Measurements from ENCODE around the gene SMPDL3A.

Gene SMPDL3A

DNA sequence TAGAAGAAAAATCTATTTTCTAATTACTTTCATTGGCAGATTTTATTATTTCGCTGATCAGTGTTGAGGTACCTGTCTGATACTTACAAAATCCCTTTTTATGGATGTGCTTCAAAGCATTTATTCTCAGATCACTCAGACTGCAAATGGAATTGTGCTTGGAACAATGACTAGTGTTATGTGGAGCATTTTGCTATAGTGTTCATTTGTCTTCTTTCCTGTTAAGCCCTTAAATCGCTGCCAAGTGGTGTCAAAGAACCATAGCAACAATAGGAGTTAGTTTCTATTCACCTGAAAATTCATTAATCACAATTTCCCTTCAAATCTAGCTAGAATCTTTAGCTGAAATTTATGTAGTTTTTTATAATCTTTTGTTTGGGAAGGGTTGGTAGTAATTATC is 29.8 kb downstream of the SMPDL3A start:
- in situ Hi-C loops (cut with MboI; ENCODE audit: low sequenced_read_pairs, unreplicated experiment): no loop called here
- TF ChIP-seq, protein P1, sequence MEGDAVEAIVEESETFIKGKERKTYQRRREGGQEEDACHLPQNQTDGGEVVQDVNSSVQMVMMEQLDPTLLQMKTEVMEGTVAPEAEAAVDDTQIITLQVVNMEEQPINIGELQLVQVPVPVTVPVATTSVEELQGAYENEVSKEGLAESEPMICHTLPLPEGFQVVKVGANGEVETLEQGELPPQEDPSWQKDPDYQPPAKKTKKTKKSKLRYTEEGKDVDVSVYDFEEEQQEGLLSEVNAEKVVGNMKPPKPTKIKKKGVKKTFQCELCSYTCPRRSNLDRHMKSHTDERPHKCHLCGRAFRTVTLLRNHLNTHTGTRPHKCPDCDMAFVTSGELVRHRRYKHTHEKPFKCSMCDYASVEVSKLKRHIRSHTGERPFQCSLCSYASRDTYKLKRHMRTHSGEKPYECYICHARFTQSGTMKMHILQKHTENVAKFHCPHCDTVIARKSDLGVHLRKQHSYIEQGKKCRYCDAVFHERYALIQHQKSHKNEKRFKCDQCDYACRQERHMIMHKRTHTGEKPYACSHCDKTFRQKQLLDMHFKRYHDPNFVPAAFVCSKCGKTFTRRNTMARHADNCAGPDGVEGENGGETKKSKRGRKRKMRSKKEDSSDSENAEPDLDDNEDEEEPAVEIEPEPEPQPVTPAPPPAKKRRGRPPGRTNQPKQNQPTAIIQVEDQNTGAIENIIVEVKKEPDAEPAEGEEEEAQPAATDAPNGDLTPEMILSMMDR (IDR thresholded peaks at IDR 0.05; ENCODE audit: borderline replicate concordance, control extremely low read depth, extremely low read depth, insufficient read depth, missing control alignments): no peak
- no peak for DNase-seq (ENCODE audit: low spot score)

DNA sequence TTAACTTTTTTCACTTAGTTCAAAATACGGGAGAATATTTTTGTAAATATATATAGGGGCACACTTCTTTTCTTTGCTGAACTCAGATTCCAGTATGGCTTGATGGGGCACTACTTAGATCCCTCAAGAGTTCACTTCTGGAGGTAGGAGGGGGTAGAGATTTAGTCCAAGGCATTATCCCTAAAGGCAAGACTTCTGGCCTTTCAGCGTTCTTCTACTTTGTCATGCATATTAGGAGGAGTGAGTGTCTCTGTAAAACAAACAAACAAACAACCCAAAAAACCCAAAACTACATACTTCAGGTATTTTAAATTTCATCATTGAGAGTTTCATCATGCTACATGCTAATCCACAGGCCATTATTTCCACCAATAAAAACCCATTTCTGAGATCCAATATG is 32.0 kb downstream of the SMPDL3A start:
- no peak for DNase-seq (ENCODE audit: low spot score)
- TF ChIP-seq, protein P1 (IDR thresholded peaks at IDR 0.05; ENCODE audit: borderline replicate concordance, control extremely low read depth, extremely low read depth, insufficient read depth, missing control alignments): no peak
- in situ Hi-C loops (cut with MboI; ENCODE audit: low sequenced_read_pairs, unreplicated experiment): no loop called here

DNA sequence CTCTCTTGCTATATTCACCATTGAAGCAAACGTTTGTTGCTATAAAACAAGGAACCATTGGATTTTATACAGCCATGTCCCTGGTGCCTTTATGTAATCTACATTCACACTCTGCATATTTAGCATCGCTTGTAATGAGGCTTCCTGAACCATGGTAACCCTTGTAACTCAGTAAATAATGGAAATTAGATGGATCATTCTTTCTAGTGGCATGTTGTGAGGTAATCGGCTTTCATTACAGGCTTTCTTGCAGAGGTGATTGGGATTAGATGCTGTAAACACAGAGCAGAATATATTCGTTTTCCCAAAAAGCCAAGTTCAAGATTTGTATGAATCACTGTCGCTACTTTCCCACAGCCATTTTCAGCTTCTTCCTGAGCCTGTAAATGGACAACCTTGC is 36.1 kb downstream of the SMPDL3A start:
- TF ChIP-seq, protein P1 (IDR thresholded peaks at IDR 0.05; ENCODE audit: borderline replicate concordance, control extremely low read depth, extremely low read depth, insufficient read depth, missing control alignments): no peak
- in situ Hi-C loops (cut with MboI; ENCODE audit: low sequenced_read_pairs, unreplicated experiment): no loop called here
- DNase-seq (ENCODE audit: low spot score): no peak

DNA sequence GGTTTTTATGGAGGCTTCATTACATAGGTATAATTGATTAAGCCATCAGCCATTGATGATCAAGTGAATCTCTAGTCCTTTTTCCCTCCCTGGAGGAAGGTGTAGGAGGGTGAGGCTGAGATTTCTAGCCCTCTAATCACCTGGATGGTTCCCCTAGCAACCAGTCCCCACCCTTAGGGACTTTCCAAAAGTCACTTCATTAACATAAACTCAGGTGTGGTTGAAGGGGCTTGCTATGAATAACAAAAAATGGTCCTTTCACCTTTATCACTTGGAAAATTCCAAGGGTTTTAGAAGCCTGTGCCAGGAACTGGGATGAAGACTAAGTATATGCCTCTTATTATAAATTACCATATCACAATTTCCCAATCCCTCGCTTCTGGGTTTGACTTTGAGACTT is 40.4 kb downstream of the SMPDL3A start:
- TF ChIP-seq, protein P1 (IDR thresholded peaks at IDR 0.05; ENCODE audit: borderline replicate concordance, control extremely low read depth, extremely low read depth, insufficient read depth, missing control alignments): no peak
- in situ Hi-C loops (cut with MboI; ENCODE audit: low sequenced_read_pairs, unreplicated experiment): no loop called here
- no peak for DNase-seq (ENCODE audit: low spot score)

DNA sequence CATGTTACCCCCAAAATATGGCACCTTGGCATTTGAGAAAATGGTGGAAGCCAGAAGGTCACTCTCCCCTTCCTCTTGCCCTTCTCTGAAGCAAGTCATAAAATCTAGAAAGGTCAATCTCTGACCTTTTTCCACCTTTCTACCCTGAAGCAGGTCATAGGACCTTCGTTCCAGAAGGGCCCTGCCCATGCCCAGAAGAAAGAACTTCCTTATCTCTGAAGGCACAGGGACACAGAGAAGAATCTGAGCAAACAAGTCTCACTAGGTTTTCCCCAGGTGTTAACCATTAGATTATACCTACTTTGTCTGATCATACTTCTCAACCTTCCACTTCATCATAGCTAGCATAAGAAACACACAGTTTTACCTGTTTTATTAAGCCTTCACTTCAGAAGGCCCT is 42.5 kb downstream of the SMPDL3A start:
- no peak for DNase-seq (ENCODE audit: low spot score)
- in situ Hi-C loops (cut with MboI; ENCODE audit: low sequenced_read_pairs, unreplicated experiment): loop anchor here (10.0 kb wide), 1 partner anchor 87 kb away; no protein-coding TSS in a partner anchor
- TF ChIP-seq, protein P1 (IDR thresholded peaks at IDR 0.05; ENCODE audit: borderline replicate concordance, control extremely low read depth, extremely low read depth, insufficient read depth, missing control alignments): no peak

DNA sequence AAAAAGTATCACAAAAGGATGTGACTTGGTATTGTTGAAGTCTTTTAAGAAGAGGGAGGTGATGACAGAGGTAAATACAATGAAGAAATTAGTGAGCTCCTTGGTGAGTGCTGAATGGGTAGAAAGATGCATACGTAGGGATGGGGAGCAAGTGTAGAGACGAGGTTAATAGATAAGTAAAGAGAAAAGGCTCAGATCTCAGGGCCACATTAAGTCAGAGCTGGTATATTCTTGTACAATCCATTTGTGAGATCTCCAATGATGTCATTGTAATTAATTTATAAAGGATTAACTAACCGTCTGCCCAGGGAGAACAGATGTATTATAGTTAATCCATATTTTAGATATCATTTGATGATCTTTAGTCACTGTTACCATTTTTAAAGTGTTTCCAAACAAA is 43.4 kb downstream of the SMPDL3A start:
- TF ChIP-seq, protein P1 (IDR thresholded peaks at IDR 0.05; ENCODE audit: borderline replicate concordance, control extremely low read depth, extremely low read depth, insufficient read depth, missing control alignments): no peak
- in situ Hi-C loops (cut with MboI; ENCODE audit: low sequenced_read_pairs, unreplicated experiment): loop anchor here (10.0 kb wide), 1 partner anchor 88 kb away; no protein-coding TSS in a partner anchor
- no peak for DNase-seq (ENCODE audit: low spot score)

Data from GM13976 (cell line).